ENCODE results near the gene TTC4.

TTC4 gene

DNA sequence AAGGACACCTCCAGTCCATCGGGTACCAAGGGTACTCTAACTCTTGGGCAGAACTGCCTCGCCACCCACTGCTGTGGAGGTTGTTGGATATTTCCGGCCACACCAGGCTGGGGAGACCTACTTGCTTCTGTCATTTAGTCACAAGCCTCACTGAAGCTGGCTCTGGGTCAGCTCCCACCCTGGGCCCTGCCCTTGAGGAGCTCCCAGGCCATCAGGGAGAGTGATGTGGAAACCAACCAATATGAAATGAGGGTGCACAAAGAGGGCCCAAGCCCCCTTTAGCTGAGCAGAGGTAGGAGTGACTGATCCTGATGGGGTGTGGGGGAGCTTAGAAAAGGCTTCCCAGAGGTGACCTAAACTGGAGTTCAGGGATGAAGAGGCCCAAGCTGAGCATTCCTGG, 29.0 kb downstream of the TTC4 start:
- Histone ChIP-seq H2BK5ac (ENCODE audit: low read depth, low read length, poor library complexity) (no peak overlapping the region), H3K4me3 (ENCODE audit: low read depth, low read length) (no peak overlapping the region), H3K9me3 (ENCODE audit: insufficient read depth, low read depth, low read length) (peaks cover 5% of the 10 kb centered on the region), H3K9ac (ENCODE audit: low read length) (no peak overlapping the region), H3K4me1 (ENCODE audit: control insufficient read depth in 1 of 2, insufficient read depth in 2 of 2, low read length in 2 of 2) (no peaks in the 10 kb centered on the region), H2BK120ac (ENCODE audit: insufficient read depth, low read length, poor library complexity) (no peak overlapping the region), H3K4me2 (ENCODE audit: low read length) (no peak overlapping the region), H3K4ac (ENCODE audit: low read depth, low read length) (no peak overlapping the region), H4K8ac (ENCODE audit: low read depth, low read length) (no peak overlapping the region), H3K36me3 (ENCODE audit: control insufficient read depth in 1 of 2, insufficient read depth in 2 of 2, low read length in 2 of 2) (peaks cover 13 to 28% of the 10 kb centered on the region in 2 experiments), H3K14ac (ENCODE audit: low read length) (no peak overlapping the region), H4K91ac (ENCODE audit: low read depth, low read length) (no peak overlapping the region), H3K79me2 (ENCODE audit: control insufficient read depth, insufficient read depth, low read length, poor library complexity) (no peaks in the 10 kb centered on the region), H3K23ac (ENCODE audit: low read length) (no peak overlapping the region), H3K27ac (ENCODE audit: low read depth, low read length) (no peak overlapping the region), H3K18ac (ENCODE audit: low read length) (no peak overlapping the region), H2AK5ac (ENCODE audit: low read length) (no peak overlapping the region), H3K27me3 (ENCODE audit: insufficient read depth, low read length) (no peaks in the 10 kb centered on the region), H2BK12ac (ENCODE audit: low read length) (no peak overlapping the region), H2AFZ (ENCODE audit: insufficient read depth, low read length, poor library complexity) (no peak overlapping the region), H4K12ac (ENCODE audit: low read depth, low read length) (no peak overlapping the region), H3K79me1 (ENCODE audit: low read length) (no peaks in the 10 kb centered on the region)
- no CpG with 5 or more reads among the region's 3 CpGs for WGBS (ENCODE audit: extremely low coverage, insufficient coverage, insufficient read length)
- DNase-seq: no peak

DNA sequence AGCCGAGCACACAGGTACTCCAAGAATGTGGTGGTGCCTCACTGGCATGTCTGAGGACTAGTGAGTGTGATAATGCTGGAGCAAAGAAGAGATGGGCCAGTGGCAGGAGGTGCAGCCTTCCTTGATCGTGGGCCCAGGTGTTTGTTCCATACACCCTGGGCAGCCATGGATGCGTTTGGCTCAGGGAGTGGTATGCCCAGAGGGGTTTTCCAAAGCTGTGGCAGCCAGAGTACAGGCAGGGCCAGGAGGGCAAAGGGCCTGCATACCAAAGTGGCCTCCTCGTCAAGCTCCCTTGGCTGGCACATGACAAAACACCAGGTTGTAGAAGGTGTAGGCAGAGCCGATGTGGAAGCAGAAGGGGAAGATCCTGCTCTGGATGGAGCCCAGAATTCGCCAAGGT, 29.6 kb downstream of the TTC4 start:
- Histone ChIP-seq H3K36me3 (ENCODE audit: control insufficient read depth in 1 of 2, insufficient read depth in 2 of 2, low read length in 2 of 2) (peaks cover 11 to 23% of the 10 kb centered on the region in 2 experiments), H3K9me3 (ENCODE audit: insufficient read depth, low read depth, low read length) (peaks cover 5% of the 10 kb centered on the region), H4K91ac (ENCODE audit: low read depth, low read length) (no peak overlapping the region), H4K8ac (ENCODE audit: low read depth, low read length) (no peak overlapping the region), H2AK5ac (ENCODE audit: low read length) (no peak overlapping the region), H2BK120ac (ENCODE audit: insufficient read depth, low read length, poor library complexity) (no peak overlapping the region), H3K23ac (ENCODE audit: low read length) (no peak overlapping the region), H3K18ac (ENCODE audit: low read length) (no peak overlapping the region), H3K27me3 (ENCODE audit: insufficient read depth, low read length) (no peaks in the 10 kb centered on the region), H2BK5ac (ENCODE audit: low read depth, low read length, poor library complexity) (no peak overlapping the region), H3K79me2 (ENCODE audit: control insufficient read depth, insufficient read depth, low read length, poor library complexity) (no peaks in the 10 kb centered on the region), H4K12ac (ENCODE audit: low read depth, low read length) (no peak overlapping the region), H3K4me2 (ENCODE audit: low read length) (no peak overlapping the region), H3K79me1 (ENCODE audit: low read length) (no peaks in the 10 kb centered on the region), H3K4ac (ENCODE audit: low read depth, low read length) (no peak overlapping the region), H3K14ac (ENCODE audit: low read length) (no peak overlapping the region), H3K4me1 (ENCODE audit: control insufficient read depth in 1 of 2, insufficient read depth in 2 of 2, low read length in 2 of 2) (no peaks in the 10 kb centered on the region), H3K9ac (ENCODE audit: low read length) (no peak overlapping the region), H3K4me3 (ENCODE audit: low read depth, low read length) (no peak overlapping the region), H2AFZ (ENCODE audit: insufficient read depth, low read length, poor library complexity) (no peak overlapping the region), H3K27ac (ENCODE audit: low read depth, low read length) (no peak overlapping the region), H2BK12ac (ENCODE audit: low read length) (no peak overlapping the region)
- no peak for DNase-seq
- no CpG with 5 or more reads among the region's 6 CpGs for WGBS (ENCODE audit: extremely low coverage, insufficient coverage, insufficient read length)

- Histone ChIP-seq H3K4me1 (ENCODE audit: control insufficient read depth in 1 of 2, insufficient read depth in 2 of 2, low read length in 2 of 2) (no peaks in the 10 kb centered on the region), H3K18ac (ENCODE audit: low read length) (no peak overlapping the region), H3K36me3 (ENCODE audit: control insufficient read depth in 1 of 2, insufficient read depth in 2 of 2, low read length in 2 of 2) (peaks cover 11 to 18% of the 10 kb centered on the region in 2 experiments), H2AK5ac (ENCODE audit: low read length) (no peak overlapping the region), H4K12ac (ENCODE audit: low read depth, low read length) (no peak overlapping the region), H3K79me2 (ENCODE audit: control insufficient read depth, insufficient read depth, low read length, poor library complexity) (no peaks in the 10 kb centered on the region), H2BK120ac (ENCODE audit: insufficient read depth, low read length, poor library complexity) (no peak overlapping the region), H4K91ac (ENCODE audit: low read depth, low read length) (no peak overlapping the region), H2BK12ac (ENCODE audit: low read length) (no peak overlapping the region), H2BK5ac (ENCODE audit: low read depth, low read length, poor library complexity) (no peak overlapping the region), H3K23ac (ENCODE audit: low read length) (no peak overlapping the region), H3K9me3 (ENCODE audit: insufficient read depth, low read depth, low read length) (peaks cover 5% of the 10 kb centered on the region), H3K9ac (ENCODE audit: low read length) (no peak overlapping the region), H3K4me3 (ENCODE audit: low read depth, low read length) (no peak overlapping the region), H3K27me3 (ENCODE audit: insufficient read depth, low read length) (no peaks in the 10 kb centered on the region), H4K8ac (ENCODE audit: low read depth, low read length) (no peak overlapping the region), H3K79me1 (ENCODE audit: low read length) (no peaks in the 10 kb centered on the region), H3K4ac (ENCODE audit: low read depth, low read length) (no peak overlapping the region), H3K27ac (ENCODE audit: low read depth, low read length) (no peak overlapping the region), H2AFZ (ENCODE audit: insufficient read depth, low read length, poor library complexity) (no peak overlapping the region), H3K4me2 (ENCODE audit: low read length) (no peak overlapping the region), H3K14ac (ENCODE audit: low read length) (no peak overlapping the region)
- no CpG with 5 or more reads among the region's 4 CpGs for WGBS (ENCODE audit: extremely low coverage, insufficient coverage, insufficient read length)
- no peak for DNase-seq
These were observed 30.2 kb downstream of the TTC4 start for GRCh38 chr1:54745864-54746263.

DNA sequence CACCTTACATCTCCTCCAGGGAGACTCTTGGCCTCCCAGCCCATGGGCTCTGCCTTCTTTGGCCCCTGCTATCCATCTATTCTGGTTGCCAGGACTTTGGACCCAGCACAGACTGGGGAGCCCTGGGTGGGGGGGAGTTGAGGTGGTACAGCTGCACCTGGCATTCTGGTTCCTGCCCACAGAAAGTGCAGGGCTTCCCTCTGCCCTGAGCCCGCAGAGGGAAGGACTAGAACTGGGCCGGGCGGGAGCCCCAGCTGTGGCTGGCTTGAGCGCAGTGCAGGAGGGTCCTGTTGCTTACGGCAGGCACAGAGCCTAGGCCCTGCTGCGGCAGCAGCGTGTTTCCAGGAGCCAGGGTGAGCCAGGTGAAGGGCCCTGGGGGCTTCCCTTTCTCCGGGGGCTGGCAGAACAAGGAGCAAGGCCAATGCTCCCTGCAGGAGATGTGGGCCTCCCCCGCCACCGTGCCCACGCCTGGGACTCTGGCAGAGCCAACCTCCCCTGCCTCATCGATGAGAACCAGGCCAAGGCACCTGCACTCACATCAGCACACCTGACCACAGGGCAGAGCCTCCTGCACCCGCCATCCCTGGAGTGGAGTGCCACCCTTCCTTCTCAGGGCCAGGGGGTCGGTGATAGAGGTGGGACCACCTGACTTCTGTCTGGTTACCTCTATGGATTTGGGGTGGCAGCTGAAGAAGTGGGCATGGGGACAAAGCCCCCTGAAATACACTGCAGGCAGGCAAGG, 32.6 kb downstream of the TTC4 start:
- Histone ChIP-seq H3K27me3 (ENCODE audit: insufficient read depth, low read length) (no peaks in the 10 kb centered on the region), H3K4ac (ENCODE audit: low read depth, low read length) (no peak overlapping the region), H3K4me3 (ENCODE audit: low read depth, low read length) (no peak overlapping the region), H3K23ac (ENCODE audit: low read length) (no peak overlapping the region), H2BK5ac (ENCODE audit: low read depth, low read length, poor library complexity) (no peak overlapping the region), H3K27ac (ENCODE audit: low read depth, low read length) (no peak overlapping the region), H3K79me1 (ENCODE audit: low read length) (no peaks in the 10 kb centered on the region), H3K4me1 (ENCODE audit: control insufficient read depth in 1 of 2, insufficient read depth in 2 of 2, low read length in 2 of 2) (no peaks in the 10 kb centered on the region), H3K79me2 (ENCODE audit: control insufficient read depth, insufficient read depth, low read length, poor library complexity) (no peaks in the 10 kb centered on the region), H2AFZ (ENCODE audit: insufficient read depth, low read length, poor library complexity) (no peak overlapping the region), H3K9ac (ENCODE audit: low read length) (no peak overlapping the region), H3K14ac (ENCODE audit: low read length) (no peak overlapping the region), H3K36me3 (ENCODE audit: control insufficient read depth in 1 of 2, insufficient read depth in 2 of 2, low read length in 2 of 2) (peaks cover 0 to 3% of the 10 kb centered on the region in 2 experiments), H4K8ac (ENCODE audit: low read depth, low read length) (no peak overlapping the region), H3K4me2 (ENCODE audit: low read length) (no peak overlapping the region), H4K12ac (ENCODE audit: low read depth, low read length) (no peak overlapping the region), H4K91ac (ENCODE audit: low read depth, low read length) (no peak overlapping the region), H3K9me3 (ENCODE audit: insufficient read depth, low read depth, low read length) (peaks cover 5% of the 10 kb centered on the region), H3K18ac (ENCODE audit: low read length) (no peak overlapping the region), H2AK5ac (ENCODE audit: low read length) (no peak overlapping the region), H2BK12ac (ENCODE audit: low read length) (no peak overlapping the region), H2BK120ac (ENCODE audit: insufficient read depth, low read length, poor library complexity) (no peak overlapping the region)
- no CpG with 5 or more reads among the region's 14 CpGs for WGBS (ENCODE audit: extremely low coverage, insufficient coverage, insufficient read length)
- no peak for DNase-seq

All from trophoblast cell (in vitro differentiated cells and primary cell).